ENCODE data around the gene AP3S2. TPM values are rescaled to one million over a fixed set of nuclear protein-coding genes. Genes with fewer than 3 reads are reported as not detected.

AP3S2 gene
- total and polyA plus RNA-seq, 2 of the 4 experiments (the other 2 are of a cell fraction): 12.6 to 34.1 TPM

DNA sequence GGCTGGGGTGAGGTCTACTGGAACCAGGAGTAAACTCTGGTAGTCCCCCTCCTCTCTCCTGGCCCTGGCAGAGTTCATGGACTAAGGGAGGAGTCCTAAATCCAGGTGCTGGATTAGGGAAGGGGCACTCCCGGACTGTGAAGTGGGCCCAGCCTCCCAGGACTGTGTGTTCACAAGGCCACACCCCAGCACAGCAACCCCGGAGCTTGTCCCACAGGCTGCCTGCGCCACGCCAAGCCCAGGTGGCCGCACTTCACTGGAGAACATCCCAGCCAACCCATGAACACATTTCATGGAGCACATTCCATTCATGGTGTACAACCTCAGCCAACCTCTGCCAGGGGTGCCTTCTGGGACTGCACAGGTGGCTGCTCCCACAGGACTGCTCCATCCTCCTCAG is 10.7 kb upstream of the AP3S2 start:
- Histone ChIP-seq H3K4me2 (ENCODE audit: low read depth, low read length) (no peak overlapping the region), H3K36me3 (ENCODE audit: control insufficient read depth, insufficient read depth, low read length) (peaks cover 27% of the 10 kb centered on the region), H3K27ac (ENCODE audit: insufficient read depth, low read length) (no peak overlapping the region), H2AFZ (replicated peaks; ENCODE audit: low read length, poor library complexity) (no peak overlapping the region), H4K8ac (ENCODE audit: low read depth in 2 of 2, low read length in 2 of 2) (no peak overlapping the region), H2BK15ac (ENCODE audit: low read depth, low read length) (no peak overlapping the region), H2BK120ac (ENCODE audit: low read depth, low read length) (no peak overlapping the region), H4K91ac (ENCODE audit: insufficient read depth, low read depth, low read length) (no peak overlapping the region), H3K23ac (ENCODE audit: low read depth, low read length) (no peak overlapping the region), H4K5ac (ENCODE audit: low read depth, low read length) (no peak overlapping the region), H3K56ac (ENCODE audit: extremely low read depth, insufficient read depth, low read length) (no peak overlapping the region), H3K18ac (ENCODE audit: low read depth, low read length) (no peak overlapping the region), H3K9ac (ENCODE audit: low read depth, low read length) (no peak overlapping the region), H3K27me3 (ENCODE audit: control insufficient read depth, insufficient read depth, low read length) (no peaks in the 10 kb centered on the region), H2AK5ac (ENCODE audit: low read depth, low read length) (no peak overlapping the region), H3K14ac (replicated peaks; ENCODE audit: low read depth, low read length) (no peak overlapping the region), H4K20me1 (ENCODE audit: insufficient read depth, low read length) (no peaks in the 10 kb centered on the region; the same call in 1 of the 2 replicates), H3K4ac (ENCODE audit: low read depth, low read length) (no peak overlapping the region), H3K4me1 (ENCODE audit: control insufficient read depth, insufficient read depth, low read length) (no peaks in the 10 kb centered on the region), H2BK20ac (ENCODE audit: low read depth, low read length) (no peak overlapping the region), H3K9me1 (ENCODE audit: insufficient read depth, low read length) (no peaks in the 10 kb centered on the region), H2AK9ac (replicated peaks; ENCODE audit: low read depth, low read length, poor library complexity) (no peak overlapping the region), H3K9me3 (ENCODE audit: control insufficient read depth, insufficient read depth, low read length) (no peaks in the 10 kb centered on the region), H3K79me1 (ENCODE audit: low read depth in 1 of 2, low read length in 2 of 2) (no peaks in the 10 kb centered on the region), H3K4me3 (ENCODE audit: insufficient read depth, low read depth, low read length) (no peak overlapping the region), H2BK5ac (ENCODE audit: low read depth, low read length, poor library complexity, severe bottlenecking) (no peak overlapping the region)
- ATAC-seq (ENCODE audit: low read depth) (no peak), DNase-seq (no peak)
- POLR2A ChIA-PET (ENCODE audit: unreplicated experiment): no interaction called here
- no TSS peak for BruUV-seq (replicated peaks)
- intact Hi-C loops (cut with micrococcal nuclease) (no loop called here), dilution Hi-C loops (cut with HindIII; ENCODE audit: low sequenced_read_pairs, unreplicated experiment) (no loop called here), in situ Hi-C loops (cut with MboI; ENCODE audit: low sequenced_read_pairs) (no loop called here)
- no peak for TF ChIP-seq NFE2L2 (IDR thresholded peaks at IDR 0.05; ENCODE audit: low read depth, low read length)
- CTCF ChIA-PET: no interaction called here
- 100% methylated on average over 4 of the region's 5 CpGs; no CpG with 5 or more reads in 1 of the 2 experiments for WGBS, 2 experiments (ENCODE audit: extremely low coverage in 2 of 2, insufficient read length in 1 of 2)
